ENCODE measurements around the gene SCUBE1. TPM values are rescaled to one million over a fixed set of nuclear protein-coding genes. Genes with fewer than 3 reads are reported as not detected.

SCUBE1 gene
- total and polyA plus RNA-seq, 10 of the 15 experiments (the other 5 are each of a cell fraction or from before 2014, with no cell fraction given), result not detected

DNA sequence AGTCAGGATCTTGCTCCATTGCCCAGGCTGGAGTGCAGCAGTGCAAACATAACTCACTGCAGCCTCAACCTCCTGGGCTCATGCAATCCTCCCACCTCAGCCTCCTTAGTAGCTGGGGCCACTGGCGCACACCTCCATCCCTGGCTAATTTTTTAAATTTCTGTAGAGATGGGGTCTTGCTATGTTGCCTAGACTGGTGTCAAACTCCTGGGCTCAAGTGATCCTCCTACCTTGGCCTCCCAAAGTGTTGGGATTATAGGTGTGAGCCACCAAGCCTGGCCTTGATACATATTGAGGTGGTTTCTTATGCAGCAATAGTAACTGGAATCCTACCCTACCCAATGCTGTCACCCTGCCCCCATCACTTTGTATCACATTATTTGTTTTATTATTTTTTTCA is 32.4 kb downstream of the SCUBE1 start:
- peaks cover 3 to 9% of the 10 kb centered on the region in 2 experiments for H3K27me3 ChIP-seq (replicated peaks in 1 of 2; ENCODE audit: control insufficient read depth in 2 of 2, insufficient read depth in 2 of 2, low read length in 1 of 2)
- H3K4me3 ChIP-seq, result no peak overlapping the region
- no peak for ATAC-seq
- DNase-seq (ENCODE audit: low read depth, low spot score), result no peak
- no peaks in the 10 kb centered on the region for H3K4me1 ChIP-seq (ENCODE audit: control insufficient read depth, insufficient read depth, low read length)
- no peaks in the 10 kb centered on the region for H3K9me3 ChIP-seq (replicated peaks; ENCODE audit: control insufficient read depth, insufficient read depth, low read length)
- no TSS peak for BruUV-seq (replicated peaks)
- ChIA-PET CTCF (interaction anchor here (0.6 kb wide), 1 partner anchor 43 kb away, joined by 4 read pairs; no protein-coding TSS in a partner anchor), POLR2A (no interaction called here), RAD21 (ENCODE audit: unreplicated experiment) (no interaction called here), SMC1A (ENCODE audit: uncharacterized antibody, unreplicated experiment) (no interaction called here)
- H3K4me2 ChIP-seq (ENCODE audit: control insufficient read depth, insufficient read depth), result no peak overlapping the region
- no peak overlapping the region for H2AFZ ChIP-seq (ENCODE audit: control insufficient read depth, low read depth, low read length)
- 38% methylated on average over 1 of the region's 1 CpG for whole genome bisulfite sequencing (ENCODE audit: insufficient coverage, insufficient replicate concordance, low lambda C conversion rate, missing lambda C conversion rate)
- H4K20me1 ChIP-seq (ENCODE audit: control insufficient read depth, insufficient read depth), result peaks cover 4% of the 10 kb centered on the region; the same call in 1 of the 2 replicates
- TF ChIP-seq CEBPB (IDR thresholded peaks at IDR 0.05; ENCODE audit: borderline replicate concordance in 1 of 2, low read depth in 2 of 2, low read length in 2 of 2) (no peak), CBX5 (IDR thresholded peaks at IDR 0.05; ENCODE audit: low read depth) (no peak), IRF5 (IDR thresholded peaks at IDR 0.05; ENCODE audit: borderline replicate concordance) (no peak), ASH2L (IDR thresholded peaks at IDR 0.05; ENCODE audit: borderline replicate concordance, low read depth) (no peak), REST (IDR thresholded peaks at IDR 0.05; ENCODE audit: low read depth, low read length) (no peak), ZBTB33 (IDR thresholded peaks at IDR 0.05) (no peak), SUZ12 (IDR thresholded peaks at IDR 0.05; ENCODE audit: unreplicated experiment) (no peak)
- no peak for FAIRE-seq
- H3K9ac ChIP-seq (ENCODE audit: control insufficient read depth, insufficient read depth, low read length), result no peak overlapping the region
- in situ Hi-C loops (cut with MboI) (no loop called here), intact Hi-C loops (cut with micrococcal nuclease; ENCODE audit: unreplicated experiment) (no loop called here)
- no peak overlapping the region for H3K27ac ChIP-seq (ENCODE audit: control insufficient read depth, insufficient read depth)
- H3K79me2 ChIP-seq (ENCODE audit: control insufficient read depth, insufficient read depth, low read length), result no peaks in the 10 kb centered on the region
- no peaks in the 10 kb centered on the region for H3K36me3 ChIP-seq (ENCODE audit: control insufficient read depth in 2 of 2, insufficient read depth in 2 of 2, low read length in 1 of 2)

Data from GM12878 (cell line).